WTC11 (cell line): ENCODE data around the gene IL31. TPM values are rescaled to one million over a fixed set of nuclear protein-coding genes. Genes with fewer than 3 reads are reported as not detected.

Experiments
- ATAC-seq: fragments of 200-7000 bp; cut with Tn5 transposase; 2 replicates; pipeline ENCODE4 v1.10.0; 2021; ENCODE audit warnings: mild to moderate bottlenecking, moderate library complexity
- CTCF ChIA-PET: fragments of 300-600 bp; sonication (Branson Sonifier 250); formaldehyde crosslinking; loops from one replicate; lab custom pipeline; 2021; ENCODE audit warnings: antibody characterized with exemption; lab: Charles Lee
- POLR2A ChIA-PET: fragments of 350-600 bp; sonication (Branson Sonifier 250); formaldehyde crosslinking; loops from one replicate; lab custom pipeline; 2021; ENCODE audit warnings: antibody characterized with exemption; lab: Charles Lee
- DNase-seq: peaks from one replicate; pipeline ENCODE4 v3.0.0; 2021; ENCODE audit warnings: low spot score
- H3K27ac Mint-ChIP-seq: 2 replicates; pipeline ENCODE4 v1.8.0; 2021; ENCODE audit warnings: mixed read lengths
- H3K27me3 Mint-ChIP-seq: 2 replicates; pipeline ENCODE4 v1.8.0; 2021; ENCODE audit warnings: low read depth, mild to moderate bottlenecking, moderate library complexity, mixed read lengths
- H3K36me3 Mint-ChIP-seq: 2 replicates; pipeline ENCODE4 v1.8.0; 2021; ENCODE audit warnings: mixed read lengths
- H3K4me1 Mint-ChIP-seq: 2 replicates; pipeline ENCODE4 v1.8.0; 2022; ENCODE audit warnings: mixed read lengths
- H3K4me3 Mint-ChIP-seq: 2 replicates; pipeline ENCODE4 v1.8.0; 2021; ENCODE audit warnings: mild to moderate bottlenecking, moderate library complexity, mixed read lengths
- H3K9me3 Mint-ChIP-seq: 2 replicates; pipeline ENCODE4 v1.8.0; 2021; ENCODE audit warnings: mixed read lengths
- MXD4 ChIP-seq: fragments of 250-450 bp; sonication (Bioruptor Pico); IDR thresholded peaks from 2 replicates; pipeline ENCODE4 v1.8.0; 2021; ENCODE audit warnings: mild to moderate bottlenecking, moderate library complexity, borderline replicate concordance
- ZNF121 ChIP-seq: sonication (generic); formaldehyde crosslinking; IDR thresholded peaks from 2 replicates; pipeline ENCODE4 v1.8.0; 2023; ENCODE audit warnings: missing genetic modification reagents
- total RNA-seq: library from RNA; stranded (reverse); gene quantifications from 3 replicates; pipeline ENCODE4 v1.2.3, GENCODE V29; 2021
- TF ChIP-seq, protein P1 (sequence below): sonication (generic); formaldehyde crosslinking; IDR thresholded peaks from 2 replicates; pipeline ENCODE4 v1.8.1; 2023; ENCODE audit warnings: mild to moderate bottlenecking, moderate library complexity, missing genetic modification reagents
- TF ChIP-seq, protein P2 (sequence below): fragments of 250-450 bp; sonication (Bioruptor Pico); conservative IDR thresholded peaks from 2 replicates; pipeline ENCODE4 v1.9.0; 2021; ENCODE audit warnings: mild to moderate bottlenecking
- TF ChIP-seq, protein P3 (sequence below): sonication (generic); formaldehyde crosslinking; IDR thresholded peaks from 2 replicates; pipeline ENCODE4 v1.8.0; 2023; ENCODE audit warnings: missing genetic modification reagents
- TF ChIP-seq, protein P4 (sequence below): fragments of 250-450 bp; sonication (Bioruptor Pico); IDR thresholded peaks from 2 replicates; pipeline ENCODE4 v1.9.0; 2021; ENCODE audit warnings: moderate library complexity, mild to moderate bottlenecking, inconsistent platforms, borderline replicate concordance
- TF ChIP-seq, protein P5 (sequence below): fragments of 200-600 bp; IDR thresholded peaks from 2 replicates; pipeline ENCODE4 v1.8.0; 2022; ENCODE audit warnings: antibody characterized with exemption
- TF ChIP-seq, protein P6 (sequence below): fragments of 250-450 bp; sonication (Bioruptor Pico); IDR thresholded peaks from 2 replicates; pipeline ENCODE4 v1.9.0; 2021; ENCODE audit warnings: mild to moderate bottlenecking, borderline replicate concordance
- TF ChIP-seq, protein P7 (sequence below): sonication (generic); formaldehyde crosslinking; IDR thresholded peaks from 2 replicates; pipeline ENCODE4 v1.8.0; 2022; ENCODE audit warnings: mild to moderate bottlenecking, missing genetic modification reagents

Gene IL31
- total RNA-seq, 1 experiment from 2014 or later = not detected

DNA sequence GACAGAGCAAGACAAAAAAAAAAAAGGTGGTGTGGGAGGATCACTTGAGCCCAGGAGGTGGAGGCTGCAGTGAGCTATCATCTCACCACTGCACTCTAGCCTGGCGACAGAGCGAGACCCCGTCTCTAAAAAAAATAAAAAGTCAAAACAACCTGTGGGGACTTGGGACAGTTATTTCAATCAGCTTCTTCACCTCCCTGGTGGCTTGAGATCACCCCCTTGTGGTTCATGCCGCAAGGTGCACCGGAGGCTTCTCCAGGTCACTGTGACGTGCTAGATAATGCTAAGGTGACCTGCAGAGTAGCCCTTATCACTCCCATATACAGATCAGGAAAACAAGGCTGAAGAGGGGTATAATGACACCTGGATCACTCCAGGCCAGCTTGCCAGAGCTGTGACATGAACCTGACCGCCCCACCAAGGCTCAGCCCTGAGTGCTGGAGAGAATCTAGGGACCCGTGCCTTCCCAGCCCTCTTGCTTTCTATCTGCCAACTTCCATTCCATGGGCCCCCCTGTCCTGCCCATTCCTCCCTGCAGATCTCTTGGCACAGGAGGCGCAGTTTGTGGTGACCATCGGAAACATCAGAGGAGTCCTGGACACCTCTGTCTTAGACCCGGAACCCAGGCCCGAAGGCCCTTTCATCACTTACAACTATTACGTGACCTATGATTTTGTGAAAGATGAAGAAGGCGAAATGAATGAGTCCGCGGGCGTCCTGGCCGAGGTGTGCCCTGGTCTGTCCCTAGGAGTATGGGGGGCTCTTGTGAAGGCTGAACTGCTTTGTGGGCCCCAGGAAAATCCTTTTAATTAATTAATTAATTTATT is 17.0 kb upstream of the IL31 start:
- CTCF ChIA-PET = interaction anchor here (0.6 to 5.4 kb wide), 24 partner anchors 8 to 379 kb away, joined by 3 to 32 read pairs (median 5); partner anchors contain the start of genes B3GNT4, DIABLO, LRRC43 and MLXIP
- Mint-ChIP-seq H3K36me3 (peaks cover 4% of the 10 kb centered on the region; the same call in 1 of the 2 replicates), H3K27ac (no peak overlapping the region), H3K9me3 (peaks cover 14% of the 10 kb centered on the region), H3K4me3 (no peak overlapping the region), H3K4me1 (0 out of 2 replicates have a peak, but pooled peaks cover 3% of the 10 kb centered on the region)
- peak; percentile 86 for DNase-seq
- TF ChIP-seq, protein P1, sequence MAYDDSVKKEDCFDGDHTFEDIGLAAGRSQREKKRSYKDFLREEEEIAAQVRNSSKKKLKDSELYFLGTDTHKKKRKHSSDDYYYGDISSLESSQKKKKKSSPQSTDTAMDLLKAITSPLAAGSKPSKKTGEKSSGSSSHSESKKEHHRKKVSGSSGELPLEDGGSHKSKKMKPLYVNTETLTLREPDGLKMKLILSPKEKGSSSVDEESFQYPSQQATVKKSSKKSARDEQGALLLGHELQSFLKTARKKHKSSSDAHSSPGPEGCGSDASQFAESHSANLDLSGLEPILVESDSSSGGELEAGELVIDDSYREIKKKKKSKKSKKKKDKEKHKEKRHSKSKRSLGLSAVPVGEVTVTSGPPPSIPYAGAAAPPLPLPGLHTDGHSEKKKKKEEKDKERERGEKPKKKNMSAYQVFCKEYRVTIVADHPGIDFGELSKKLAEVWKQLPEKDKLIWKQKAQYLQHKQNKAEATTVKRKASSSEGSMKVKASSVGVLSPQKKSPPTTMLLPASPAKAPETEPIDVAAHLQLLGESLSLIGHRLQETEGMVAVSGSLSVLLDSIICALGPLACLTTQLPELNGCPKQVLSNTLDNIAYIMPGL = no peak
- TF ChIP-seq, protein P2, sequence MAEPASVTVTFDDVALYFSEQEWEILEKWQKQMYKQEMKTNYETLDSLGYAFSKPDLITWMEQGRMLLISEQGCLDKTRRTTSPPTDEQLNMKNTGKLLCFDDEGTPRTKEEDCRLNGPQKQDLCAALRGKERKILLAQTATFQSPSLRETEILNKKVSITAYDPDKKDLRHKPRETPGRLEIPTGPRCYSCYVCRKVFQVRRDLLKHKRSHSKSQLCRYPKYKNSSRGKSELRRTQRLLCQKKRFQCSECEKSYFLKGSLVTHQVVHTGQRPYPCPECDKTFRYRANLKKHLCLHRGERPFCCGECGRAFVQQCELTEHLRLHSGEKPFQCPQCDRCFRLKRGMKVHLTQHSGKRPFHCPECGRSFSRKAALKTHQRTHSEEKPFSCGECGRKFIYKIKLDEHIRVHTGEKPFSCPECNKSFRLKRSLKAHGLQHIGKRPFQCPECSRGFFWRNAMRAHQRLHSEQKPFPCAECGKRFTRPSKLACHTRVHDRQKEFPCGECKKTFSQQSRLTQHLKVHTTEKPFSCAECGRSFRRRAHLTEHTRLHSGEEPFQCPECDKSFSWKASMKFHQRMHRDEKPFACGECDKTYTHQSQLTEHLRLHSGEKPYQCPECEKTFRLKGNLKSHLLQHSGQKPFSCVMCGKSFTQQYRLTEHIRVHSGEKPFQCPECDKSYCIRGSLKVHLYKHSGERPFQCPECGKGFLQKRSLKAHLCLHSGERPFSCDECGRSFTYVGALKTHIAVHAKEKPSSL (CRISPR knock-in tag) = no peak
- TF ChIP-seq, protein P3, sequence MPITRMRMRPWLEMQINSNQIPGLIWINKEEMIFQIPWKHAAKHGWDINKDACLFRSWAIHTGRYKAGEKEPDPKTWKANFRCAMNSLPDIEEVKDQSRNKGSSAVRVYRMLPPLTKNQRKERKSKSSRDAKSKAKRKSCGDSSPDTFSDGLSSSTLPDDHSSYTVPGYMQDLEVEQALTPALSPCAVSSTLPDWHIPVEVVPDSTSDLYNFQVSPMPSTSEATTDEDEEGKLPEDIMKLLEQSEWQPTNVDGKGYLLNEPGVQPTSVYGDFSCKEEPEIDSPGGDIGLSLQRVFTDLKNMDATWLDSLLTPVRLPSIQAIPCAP (CRISPR knock-in tag) = no peak
- TF ChIP-seq ZNF121 = 0 out of 2 replicates have a peak, but pooled peaks have one; percentile 8
- TF ChIP-seq MXD4 (CRISPR knock-in tag) = no peak
- TF ChIP-seq, protein P4, sequence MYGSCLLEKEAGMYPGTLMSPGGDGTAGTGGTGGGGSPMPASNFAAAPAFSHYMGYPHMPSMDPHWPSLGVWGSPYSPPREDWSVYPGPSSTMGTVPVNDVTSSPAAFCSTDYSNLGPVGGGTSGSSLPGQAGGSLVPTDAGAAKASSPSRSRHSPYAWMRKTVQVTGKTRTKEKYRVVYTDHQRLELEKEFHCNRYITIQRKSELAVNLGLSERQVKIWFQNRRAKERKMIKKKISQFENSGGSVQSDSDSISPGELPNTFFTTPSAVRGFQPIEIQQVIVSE = no peak
- TF ChIP-seq, protein P5, sequence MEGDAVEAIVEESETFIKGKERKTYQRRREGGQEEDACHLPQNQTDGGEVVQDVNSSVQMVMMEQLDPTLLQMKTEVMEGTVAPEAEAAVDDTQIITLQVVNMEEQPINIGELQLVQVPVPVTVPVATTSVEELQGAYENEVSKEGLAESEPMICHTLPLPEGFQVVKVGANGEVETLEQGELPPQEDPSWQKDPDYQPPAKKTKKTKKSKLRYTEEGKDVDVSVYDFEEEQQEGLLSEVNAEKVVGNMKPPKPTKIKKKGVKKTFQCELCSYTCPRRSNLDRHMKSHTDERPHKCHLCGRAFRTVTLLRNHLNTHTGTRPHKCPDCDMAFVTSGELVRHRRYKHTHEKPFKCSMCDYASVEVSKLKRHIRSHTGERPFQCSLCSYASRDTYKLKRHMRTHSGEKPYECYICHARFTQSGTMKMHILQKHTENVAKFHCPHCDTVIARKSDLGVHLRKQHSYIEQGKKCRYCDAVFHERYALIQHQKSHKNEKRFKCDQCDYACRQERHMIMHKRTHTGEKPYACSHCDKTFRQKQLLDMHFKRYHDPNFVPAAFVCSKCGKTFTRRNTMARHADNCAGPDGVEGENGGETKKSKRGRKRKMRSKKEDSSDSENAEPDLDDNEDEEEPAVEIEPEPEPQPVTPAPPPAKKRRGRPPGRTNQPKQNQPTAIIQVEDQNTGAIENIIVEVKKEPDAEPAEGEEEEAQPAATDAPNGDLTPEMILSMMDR = peak; percentile 69
- TF ChIP-seq, protein P6, sequence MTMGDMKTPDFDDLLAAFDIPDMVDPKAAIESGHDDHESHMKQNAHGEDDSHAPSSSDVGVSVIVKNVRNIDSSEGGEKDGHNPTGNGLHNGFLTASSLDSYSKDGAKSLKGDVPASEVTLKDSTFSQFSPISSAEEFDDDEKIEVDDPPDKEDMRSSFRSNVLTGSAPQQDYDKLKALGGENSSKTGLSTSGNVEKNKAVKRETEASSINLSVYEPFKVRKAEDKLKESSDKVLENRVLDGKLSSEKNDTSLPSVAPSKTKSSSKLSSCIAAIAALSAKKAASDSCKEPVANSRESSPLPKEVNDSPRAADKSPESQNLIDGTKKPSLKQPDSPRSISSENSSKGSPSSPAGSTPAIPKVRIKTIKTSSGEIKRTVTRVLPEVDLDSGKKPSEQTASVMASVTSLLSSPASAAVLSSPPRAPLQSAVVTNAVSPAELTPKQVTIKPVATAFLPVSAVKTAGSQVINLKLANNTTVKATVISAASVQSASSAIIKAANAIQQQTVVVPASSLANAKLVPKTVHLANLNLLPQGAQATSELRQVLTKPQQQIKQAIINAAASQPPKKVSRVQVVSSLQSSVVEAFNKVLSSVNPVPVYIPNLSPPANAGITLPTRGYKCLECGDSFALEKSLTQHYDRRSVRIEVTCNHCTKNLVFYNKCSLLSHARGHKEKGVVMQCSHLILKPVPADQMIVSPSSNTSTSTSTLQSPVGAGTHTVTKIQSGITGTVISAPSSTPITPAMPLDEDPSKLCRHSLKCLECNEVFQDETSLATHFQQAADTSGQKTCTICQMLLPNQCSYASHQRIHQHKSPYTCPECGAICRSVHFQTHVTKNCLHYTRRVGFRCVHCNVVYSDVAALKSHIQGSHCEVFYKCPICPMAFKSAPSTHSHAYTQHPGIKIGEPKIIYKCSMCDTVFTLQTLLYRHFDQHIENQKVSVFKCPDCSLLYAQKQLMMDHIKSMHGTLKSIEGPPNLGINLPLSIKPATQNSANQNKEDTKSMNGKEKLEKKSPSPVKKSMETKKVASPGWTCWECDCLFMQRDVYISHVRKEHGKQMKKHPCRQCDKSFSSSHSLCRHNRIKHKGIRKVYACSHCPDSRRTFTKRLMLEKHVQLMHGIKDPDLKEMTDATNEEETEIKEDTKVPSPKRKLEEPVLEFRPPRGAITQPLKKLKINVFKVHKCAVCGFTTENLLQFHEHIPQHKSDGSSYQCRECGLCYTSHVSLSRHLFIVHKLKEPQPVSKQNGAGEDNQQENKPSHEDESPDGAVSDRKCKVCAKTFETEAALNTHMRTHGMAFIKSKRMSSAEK (CRISPR knock-in tag) = no peak
- TF ChIP-seq, protein P7, sequence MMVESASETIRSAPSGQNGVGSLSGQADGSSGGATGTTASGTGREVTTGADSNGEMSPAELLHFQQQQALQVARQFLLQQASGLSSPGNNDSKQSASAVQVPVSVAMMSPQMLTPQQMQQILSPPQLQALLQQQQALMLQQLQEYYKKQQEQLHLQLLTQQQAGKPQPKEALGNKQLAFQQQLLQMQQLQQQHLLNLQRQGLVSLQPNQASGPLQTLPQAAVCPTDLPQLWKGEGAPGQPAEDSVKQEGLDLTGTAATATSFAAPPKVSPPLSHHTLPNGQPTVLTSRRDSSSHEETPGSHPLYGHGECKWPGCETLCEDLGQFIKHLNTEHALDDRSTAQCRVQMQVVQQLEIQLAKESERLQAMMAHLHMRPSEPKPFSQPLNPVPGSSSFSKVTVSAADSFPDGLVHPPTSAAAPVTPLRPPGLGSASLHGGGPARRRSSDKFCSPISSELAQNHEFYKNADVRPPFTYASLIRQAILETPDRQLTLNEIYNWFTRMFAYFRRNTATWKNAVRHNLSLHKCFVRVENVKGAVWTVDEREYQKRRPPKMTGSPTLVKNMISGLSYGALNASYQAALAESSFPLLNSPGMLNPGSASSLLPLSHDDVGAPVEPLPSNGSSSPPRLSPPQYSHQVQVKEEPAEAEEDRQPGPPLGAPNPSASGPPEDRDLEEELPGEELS (CRISPR knock-in tag) = no peak
- TF ChIP-seq, all 79 proteins: peak for 2
- H3K27me3 Mint-ChIP-seq = no peaks in the 10 kb centered on the region
- POLR2A ChIA-PET = interaction anchor here (0.6 to 0.8 kb wide), 2 partner anchors 15 to 21 kb away, joined by 3 to 4 read pairs; no protein-coding TSS in a partner anchor
- peak; percentile 88 for ATAC-seq
